Endothelial cell of umbilical vein (primary cell): Measurements from ENCODE around the gene TMEM135. TPM values are rescaled to one million over a fixed set of nuclear protein-coding genes. Genes with fewer than 3 reads are reported as not detected.

Experiments
- BruUV-seq: library from RNA; stranded (reverse); fragments of 400-500 nt; replicated peaks from 2 replicates; lab custom pipeline; 2021; lab: Mats Ljungman, UMichigan
- CTCF ChIA-PET: fragments of 300-600, 350-600 bp; sonication (Branson Sonifier 250); formaldehyde crosslinking; loops from one replicate; lab custom pipeline; 2021; ENCODE audit warnings: antibody characterized with exemption, inconsistent platforms; lab: Charles Lee
- POLR2A ChIA-PET: fragments of 300-600, 350-600 bp; sonication (Branson Sonifier 250); formaldehyde crosslinking; loops from one replicate; lab custom pipeline; 2021; ENCODE audit warnings: antibody characterized with exemption, inconsistent platforms; lab: Charles Lee
- DNase-seq: peaks from one replicate; pipeline ENCODE4 v3.0.0-alpha.2; 2011; ENCODE audit warnings: low read depth, low spot score
- FAIRE-seq: peaks from 2 replicates; lab custom pipeline; 2011; peaks lifted over from hg19 to GRCh38; lab: Jason Lieb, UNC
- H2AFZ ChIP-seq: 2 replicates; pipeline ENCODE4 v1.6.0; 2012; ENCODE audit warnings: low read depth, low read length, control low read depth, inconsistent platforms
- H3K27ac ChIP-seq: 2 replicates; pipeline ENCODE4 v1.5.1; 2011; ENCODE audit warnings: low read depth, mild to moderate bottlenecking, control low read depth, low read length, moderate library complexity; ENCODE audit not compliant: insufficient read depth
- H3K27me3 ChIP-seq, 2 experiments: 2 replicates each; pipeline versions ENCODE4 v1.6.0 to v1.6.1; 2011; ENCODE audit warnings: low read length in 2 of 2, mixed read lengths in 1 of 2; ENCODE audit not compliant: control insufficient read depth in 2 of 2, insufficient read depth in 2 of 2
- H3K36me3 ChIP-seq, 2 experiments: 2 replicates in 1 of 2; 3 replicates in 1 of 2; pipeline ENCODE4 v1.5.1; 2011; ENCODE audit warnings: low read length in 2 of 2, mild to moderate bottlenecking in 1 of 2, moderate library complexity in 1 of 2; ENCODE audit not compliant: control insufficient read depth in 2 of 2, insufficient read depth in 2 of 2; ENCODE audit errors: extremely low read depth in 1 of 2
- H3K4me1 ChIP-seq: 3 replicates; pipeline ENCODE4 v1.5.1; 2011; ENCODE audit warnings: mild to moderate bottlenecking, low read length; ENCODE audit not compliant: control insufficient read depth, insufficient read depth; ENCODE audit errors: extremely low read depth
- H3K4me2 ChIP-seq: 2 replicates; pipeline ENCODE4 v1.6.1; 2011; ENCODE audit warnings: low read length, control low read depth, mixed read lengths; ENCODE audit not compliant: insufficient read depth
- H3K4me3 ChIP-seq, 3 experiments: fragments of 200-600 bp in 1 of 3; sonication (generic), shearing (Covaris generic) in 1 of 3; replicated peaks in 1 of 3; 2 replicates each; pipeline ENCODE4 v1.5.1; 2011 to 2016; ENCODE audit warnings: control low read depth in 3 of 3, low read length in 3 of 3, mild to moderate bottlenecking in 2 of 3, inconsistent platforms in 1 of 3, low read depth in 1 of 3, moderate library complexity in 1 of 3; ENCODE audit not compliant: insufficient read depth in 1 of 3
- H3K79me2 ChIP-seq: 2 replicates; pipeline ENCODE4 v1.6.0; 2012; ENCODE audit warnings: low read length, inconsistent platforms; ENCODE audit not compliant: control insufficient read depth, insufficient read depth
- H3K9ac ChIP-seq: replicated peaks from 2 replicates; pipeline ENCODE3; 2011; ENCODE audit warnings: low read length, control low read depth; ENCODE audit not compliant: insufficient read depth; ENCODE audit errors: extremely low read depth
- H3K9me1 ChIP-seq: replicated peaks from 3 replicates; pipeline ENCODE4 v1.6.0; 2011; ENCODE audit warnings: mild to moderate bottlenecking, low read length; ENCODE audit not compliant: control insufficient read depth, insufficient read depth; ENCODE audit errors: extremely low read depth
- H3K9me3 ChIP-seq: replicated peaks from 2 replicates; pipeline ENCODE4 v1.5.1; 2012; ENCODE audit warnings: low read length, inconsistent platforms; ENCODE audit not compliant: control insufficient read depth, insufficient read depth
- H4K20me1 ChIP-seq: replicated peaks from 2 replicates; pipeline ENCODE3; 2011; ENCODE audit warnings: mild to moderate bottlenecking, low read length; ENCODE audit not compliant: control insufficient read depth, insufficient read depth; ENCODE audit errors: extremely low read depth
- EZH2 ChIP-seq: IDR thresholded peaks from 2 replicates; pipeline ENCODE4 v1.6.1; 2012; ENCODE audit warnings: borderline replicate concordance, low read depth, mild to moderate bottlenecking, moderate library complexity, low read length, inconsistent platforms; ENCODE audit not compliant: severe bottlenecking
- FOS ChIP-seq: IDR thresholded peaks from 2 replicates; pipeline ENCODE4 v1.6.1; 2011; ENCODE audit warnings: mild to moderate bottlenecking, low read length, moderate library complexity, borderline replicate concordance; ENCODE audit not compliant: insufficient read depth
- GATA2 ChIP-seq: IDR thresholded peaks from 2 replicates; pipeline ENCODE4 v1.7.0; 2011; ENCODE audit warnings: low read depth, mild to moderate bottlenecking, moderate library complexity, mixed read lengths, low read length; ENCODE audit not compliant: insufficient read length, insufficient read depth
- JUN ChIP-seq: IDR thresholded peaks from 2 replicates; pipeline ENCODE4 v1.6.1; 2011; ENCODE audit warnings: borderline replicate concordance, low read depth; ENCODE audit not compliant: insufficient read length, insufficient read depth
- MYC ChIP-seq: IDR thresholded peaks from one replicate; pipeline ENCODE4 v1.6.1; 2011; ENCODE audit warnings: mild to moderate bottlenecking, low read depth, low read length
- POLR2A ChIP-seq: IDR thresholded peaks from 2 replicates; pipeline ENCODE4 v1.6.1; 2012; ENCODE audit warnings: low read depth, mild to moderate bottlenecking, control low read depth, low read length
- POLR2AphosphoS5 ChIP-seq: IDR thresholded peaks from 2 replicates; pipeline ENCODE4 v1.6.1; 2012; ENCODE audit warnings: low read depth, mild to moderate bottlenecking, control low read depth, low read length, moderate library complexity; ENCODE audit not compliant: insufficient read depth
- dilution Hi-C: fragments of 300-500 bp; cut with MboI; formaldehyde crosslinking; loops from one replicate; pipeline ENCODE4 v1.15.0; 2019; ENCODE audit warnings: low sequenced_read_pairs; ENCODE audit not compliant: extremely low pct_ligation_motif_present
- intact Hi-C: fragments of 100-400 bp; cut with micrococcal nuclease; formaldehyde crosslinking; loops from one replicate; pipeline ENCODE4 v1.10.0; 2022
- polyA plus RNA-seq, 4 experiments: library from polyadenylated mRNA; depleted of rRNA in 3 of 4; stranded (reverse) in 3 of 4; unstranded in 1 of 4; fragments of >200 nt; gene quantifications; 2 replicates each; pipeline versions ENCODE4 v1.2.1 to v1.2.3, GENCODE V29; 2011 to 2012; ENCODE audit warnings: missing spikeins in 1 of 4
- total RNA-seq: library from RNA; stranded (reverse); gene quantifications from 2 replicates; pipeline ENCODE4 v1.2.3, GENCODE V29; 2021
- TF ChIP-seq, protein P1 (sequence below), 2 donors: IDR thresholded peaks; 1 replicate in 1 of 2; 2 replicates in 1 of 2; pipeline ENCODE4 v1.5.1; 2011; ENCODE audit warnings: low read length in 2 of 2, mild to moderate bottlenecking in 2 of 2, moderate library complexity in 2 of 2, control low read depth in 1 of 2, inconsistent platforms in 1 of 2, low read depth in 1 of 2; ENCODE audit not compliant: insufficient read depth in 1 of 2; ENCODE audit errors: extremely low read depth in 1 of 2
- TF ChIP-seq, protein P2 (sequence below): IDR thresholded peaks from 2 replicates; pipeline ENCODE4 v1.6.1; 2011; ENCODE audit not compliant: insufficient read depth, insufficient read length

Gene TMEM135
- total and polyA plus RNA-seq, 2 donors (not counting 3 experiments of a cell fraction or from before 2014, with no cell fraction given) = 12.3 to 33.2 TPM

DNA sequence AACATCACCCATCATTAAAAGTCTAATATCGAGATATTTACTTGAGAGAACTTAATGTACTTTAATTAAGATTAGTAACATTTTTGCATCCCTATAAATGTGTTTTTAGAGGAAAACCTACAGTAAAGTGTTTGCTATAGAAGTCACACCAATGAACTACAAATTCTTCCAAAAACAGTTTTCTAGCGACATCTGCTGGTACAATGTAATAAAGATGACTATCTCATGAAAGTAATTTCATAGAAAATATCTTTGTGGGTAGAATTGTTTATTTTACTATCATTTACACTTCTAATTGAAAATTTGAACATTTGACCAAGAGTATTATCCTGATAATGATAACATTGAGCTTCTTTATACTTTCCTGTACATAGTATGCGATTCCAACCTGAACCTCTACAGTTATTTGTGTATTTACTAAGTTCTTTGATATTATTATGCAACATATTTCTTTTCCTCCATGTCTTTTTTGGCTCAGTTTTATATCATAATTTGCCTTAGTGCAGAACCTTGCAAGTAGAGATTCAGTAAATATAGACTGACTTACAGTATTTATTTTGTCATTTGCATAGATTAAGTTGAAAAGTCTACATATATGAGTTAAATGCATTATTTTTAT is 252.7 kb downstream of the TMEM135 start:
- intact Hi-C loops (loop anchor here (1.0 kb wide), 5 partner anchors 131 to 420 kb away; no protein-coding TSS in a partner anchor), dilution Hi-C loops (no loop called here)
- ChIA-PET CTCF (interaction anchor here (0.6 to 4.5 kb wide), 7 partner anchors 131 to 420 kb away, joined by 3 to 45 read pairs (median 9); partner anchors contain the start of gene FZD4), POLR2A (no interaction called here)
- Histone ChIP-seq H2AFZ (no peak overlapping the region), H3K36me3 (no peaks in the 10 kb centered on the region), H3K27me3 (no peaks in the 10 kb centered on the region), H4K20me1 (no peaks in the 10 kb centered on the region), H3K9me1 (no peaks in the 10 kb centered on the region), H3K27ac (no peak overlapping the region), H3K4me2 (no peak overlapping the region), H3K4me3 (no peak overlapping the region), H3K4me1 (peaks cover 2% of the 10 kb centered on the region), H3K79me2 (no peaks in the 10 kb centered on the region), H3K9ac (no peak overlapping the region), H3K9me3 (no peaks in the 10 kb centered on the region)
- no peak for TF ChIP-seq MYC
- TF ChIP-seq, protein P1, sequence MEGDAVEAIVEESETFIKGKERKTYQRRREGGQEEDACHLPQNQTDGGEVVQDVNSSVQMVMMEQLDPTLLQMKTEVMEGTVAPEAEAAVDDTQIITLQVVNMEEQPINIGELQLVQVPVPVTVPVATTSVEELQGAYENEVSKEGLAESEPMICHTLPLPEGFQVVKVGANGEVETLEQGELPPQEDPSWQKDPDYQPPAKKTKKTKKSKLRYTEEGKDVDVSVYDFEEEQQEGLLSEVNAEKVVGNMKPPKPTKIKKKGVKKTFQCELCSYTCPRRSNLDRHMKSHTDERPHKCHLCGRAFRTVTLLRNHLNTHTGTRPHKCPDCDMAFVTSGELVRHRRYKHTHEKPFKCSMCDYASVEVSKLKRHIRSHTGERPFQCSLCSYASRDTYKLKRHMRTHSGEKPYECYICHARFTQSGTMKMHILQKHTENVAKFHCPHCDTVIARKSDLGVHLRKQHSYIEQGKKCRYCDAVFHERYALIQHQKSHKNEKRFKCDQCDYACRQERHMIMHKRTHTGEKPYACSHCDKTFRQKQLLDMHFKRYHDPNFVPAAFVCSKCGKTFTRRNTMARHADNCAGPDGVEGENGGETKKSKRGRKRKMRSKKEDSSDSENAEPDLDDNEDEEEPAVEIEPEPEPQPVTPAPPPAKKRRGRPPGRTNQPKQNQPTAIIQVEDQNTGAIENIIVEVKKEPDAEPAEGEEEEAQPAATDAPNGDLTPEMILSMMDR (IDR thresholded peaks at IDR 0.05; ENCODE audit: extremely low read depth in 1 of 2, insufficient read depth in 1 of 2, low read depth in 1 of 2, low read length in 2 of 2) = peak in 1 of 2 donors; percentile 34
- no TSS peak for BruUV-seq
- DNase-seq (peak; percentile 75), FAIRE-seq (no peak)

DNA sequence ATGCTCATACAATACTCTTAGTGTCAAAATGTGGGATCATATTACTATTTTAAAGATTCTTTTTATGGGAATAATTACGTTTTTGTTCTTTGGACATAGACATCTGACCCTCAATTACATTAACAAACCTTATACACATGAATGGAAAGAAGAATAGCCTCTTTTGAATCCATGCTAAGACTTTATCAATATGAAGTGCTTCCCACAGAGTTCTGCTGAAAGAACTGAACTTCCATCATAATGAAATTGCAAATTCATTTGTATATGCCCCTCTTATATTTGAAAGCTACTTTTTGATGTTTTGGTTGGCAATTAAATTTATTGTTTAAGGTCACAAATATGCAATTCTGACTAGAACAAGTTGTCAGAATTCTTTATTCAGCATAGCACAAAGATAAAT is 254.9 kb downstream of the TMEM135 start:
- Histone ChIP-seq H3K4me1 (peaks cover 3% of the 10 kb centered on the region), H3K79me2 (no peaks in the 10 kb centered on the region), H3K4me2 (no peak overlapping the region), H3K9ac (no peak overlapping the region), H3K27me3 (no peaks in the 10 kb centered on the region), H2AFZ (no peak overlapping the region), H3K9me1 (no peaks in the 10 kb centered on the region), H4K20me1 (no peaks in the 10 kb centered on the region), H3K36me3 (no peaks in the 10 kb centered on the region), H3K4me3 (no peak overlapping the region), H3K27ac (no peak overlapping the region), H3K9me3 (no peaks in the 10 kb centered on the region)
- intact Hi-C loops (no loop called here), dilution Hi-C loops (no loop called here)
- FAIRE-seq (no peak), DNase-seq (no peak)
- TF ChIP-seq MYC (no peak), FOS (no peak), POLR2AphosphoS5 (no peak), POLR2A (no peak), GATA2 (no peak), EZH2 (no peak), JUN (no peak)
- TF ChIP-seq, protein P2, sequence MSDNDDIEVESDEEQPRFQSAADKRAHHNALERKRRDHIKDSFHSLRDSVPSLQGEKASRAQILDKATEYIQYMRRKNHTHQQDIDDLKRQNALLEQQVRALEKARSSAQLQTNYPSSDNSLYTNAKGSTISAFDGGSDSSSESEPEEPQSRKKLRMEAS = no peak
- TF ChIP-seq, protein P1 (IDR thresholded peaks at IDR 0.05; ENCODE audit: extremely low read depth in 1 of 2, insufficient read depth in 1 of 2, low read depth in 1 of 2, low read length in 2 of 2) = no peak
- ChIA-PET POLR2A (no interaction called here), CTCF (interaction anchor here (0.9 kb wide), 1 partner anchor 129 kb away, joined by 3 read pairs; no protein-coding TSS in a partner anchor)
- BruUV-seq = no TSS peak
